Activated gamma-delta T cell (primary cell): ENCODE data around the gene HNRNPC.

Experiments
- DNase-seq: peaks from one replicate; lab custom pipeline; 2025; lab: John Stamatoyannopoulos, UW

The HNRNPC gene

GRCh38 chr14:21211509-21211908 lies 57.7 kb downstream of the HNRNPC start:
- DNase-seq = no peak

- DNase-seq = no peak
These were observed 59.2 kb downstream of the HNRNPC start for GRCh38 chr14:21210023-21210422.

- DNase-seq = no peak
These were observed 60.1 kb downstream of the HNRNPC start for GRCh38 chr14:21209185-21209584.

GRCh38 chr14:21208554-21208953 lies 60.7 kb downstream of the HNRNPC start:
- DNase-seq = no peak

- no peak for DNase-seq
These were observed 62.2 kb downstream of the HNRNPC start for GRCh38 chr14:21206753-21207684.

GRCh38 chr14:21205678-21206581 lies 63.3 kb downstream of the HNRNPC start:
- no peak for DNase-seq

GRCh38 chr14:21205026-21205677 lies 64.1 kb downstream of the HNRNPC start:
- DNase-seq = no peak

GRCh38 chr14:21204167-21205025 lies 64.8 kb downstream of the HNRNPC start:
- no peak for DNase-seq

- DNase-seq = no peak
These were observed 65.6 kb downstream of the HNRNPC start for GRCh38 chr14:21203470-21204166.

GRCh38 chr14:21202463-21203358 lies 66.5 kb downstream of the HNRNPC start:
- DNase-seq = no peak

GRCh38 chr14:21201732-21202462 lies 67.3 kb downstream of the HNRNPC start:
- DNase-seq = no peak

- no peak for DNase-seq
These were observed 68.3 kb downstream of the HNRNPC start for GRCh38 chr14:21200752-21201461.

GRCh38 chr14:21199611-21200560 lies 69.4 kb downstream of the HNRNPC start:
- DNase-seq = no peak

- no peak for DNase-seq
These were observed 71.6 kb downstream of the HNRNPC start for GRCh38 chr14:21197418-21198205.

- no peak for DNase-seq
These were observed 74.6 kb downstream of the HNRNPC start for GRCh38 chr14:21194597-21194996.

GRCh38 chr14:21192875-21193535 lies 76.2 kb downstream of the HNRNPC start:
- no peak for DNase-seq
